Stimulated activated CD4-positive, alpha-beta T cell treated with anti-CD3 and anti-CD28 coated beads, Interleukin-4, amount 100 ng/mL, for 4 hours (primary cell): ENCODE measurements around the gene ZNF521.

Source experiments
- DNase-seq, 2 experiments: peaks; one replicate each; pipeline ENCODE4 v3.0.0-alpha.2; 2020

ZNF521 gene

GRCh38 chr18:25111377-25112288 is 240.3 kb downstream of the ZNF521 start:
- DNase-seq, result no peak

- no peak for DNase-seq
These were observed 242.5 kb downstream of the ZNF521 start for GRCh38 chr18:25109484-25109883.

- DNase-seq, result no peak
These were observed 248.4 kb downstream of the ZNF521 start for GRCh38 chr18:25103468-25104155.

GRCh38 chr18:25102662-25103061 is 249.3 kb downstream of the ZNF521 start:
- no peak for DNase-seq

- DNase-seq, result no peak
These were observed 251.5 kb downstream of the ZNF521 start for GRCh38 chr18:25100418-25100817.

GRCh38 chr18:25099895-25100294 is 252.1 kb downstream of the ZNF521 start:
- DNase-seq, result no peak

- DNase-seq, result no peak
These were observed 254.4 kb downstream of the ZNF521 start for GRCh38 chr18:25097569-25098056.

- no peak for DNase-seq
These were observed 254.9 kb downstream of the ZNF521 start for GRCh38 chr18:25097057-25097456.

- DNase-seq, result no peak
These were observed 258.8 kb downstream of the ZNF521 start for GRCh38 chr18:25093141-25093540.

GRCh38 chr18:25089470-25089869 is 262.5 kb downstream of the ZNF521 start:
- DNase-seq, result no peak

GRCh38 chr18:25086876-25087275 is 265.1 kb downstream of the ZNF521 start:
- no peak for DNase-seq

GRCh38 chr18:25081001-25081400 is 271.0 kb downstream of the ZNF521 start:
- DNase-seq, result no peak

- DNase-seq, result no peak
These were observed 271.8 kb downstream of the ZNF521 start for GRCh38 chr18:25080211-25080610.

GRCh38 chr18:25077944-25078723 is 273.8 kb downstream of the ZNF521 start:
- no peak for DNase-seq

GRCh38 chr18:25077038-25077943 is 274.7 kb downstream of the ZNF521 start:
- DNase-seq, result no peak

GRCh38 chr18:25075783-25076182 is 276.2 kb downstream of the ZNF521 start:
- DNase-seq, result no peak

GRCh38 chr18:25075331-25075730 is 276.6 kb downstream of the ZNF521 start:
- no peak for DNase-seq

- DNase-seq, result no peak
These were observed 277.0 kb downstream of the ZNF521 start for GRCh38 chr18:25074925-25075324.

- no peak for DNase-seq
These were observed 279.8 kb downstream of the ZNF521 start for GRCh38 chr18:25072205-25072604.

- DNase-seq, result no peak
These were observed 284.5 kb downstream of the ZNF521 start for GRCh38 chr18:25067275-25068025.

- DNase-seq, result no peak
These were observed 285.4 kb downstream of the ZNF521 start for GRCh38 chr18:25066516-25066915.
